OCI-LY7 (cell line): ENCODE measurements around the gene FAHD2A.
"Not testable (repeated sequence)": the region's sequence is repeated elsewhere in the genome, so short reads cannot be mapped to it uniquely, and the experiment has no call there.

ENCODE experiments used
- EZH2phosphoT487 ChIP-seq: fragments of 200-600 bp; sonication (generic); IDR thresholded peaks from 2 replicates; pipeline ENCODE4 v1.6.1; 2018; ENCODE audit warnings: low read depth, borderline replicate concordance, mild to moderate bottlenecking, mixed run types, antibody characterized with exemption, low read length, moderate library complexity, mixed read lengths
- TF ChIP-seq, protein P1 (sequence below): fragments of 200-600 bp; sonication (generic); conservative IDR thresholded peaks from 2 replicates; pipeline ENCODE4 v1.5.1; 2014; ENCODE audit warnings: mild to moderate bottlenecking, antibody characterized with exemption, low read length, moderate library complexity, mixed read lengths

DNA sequence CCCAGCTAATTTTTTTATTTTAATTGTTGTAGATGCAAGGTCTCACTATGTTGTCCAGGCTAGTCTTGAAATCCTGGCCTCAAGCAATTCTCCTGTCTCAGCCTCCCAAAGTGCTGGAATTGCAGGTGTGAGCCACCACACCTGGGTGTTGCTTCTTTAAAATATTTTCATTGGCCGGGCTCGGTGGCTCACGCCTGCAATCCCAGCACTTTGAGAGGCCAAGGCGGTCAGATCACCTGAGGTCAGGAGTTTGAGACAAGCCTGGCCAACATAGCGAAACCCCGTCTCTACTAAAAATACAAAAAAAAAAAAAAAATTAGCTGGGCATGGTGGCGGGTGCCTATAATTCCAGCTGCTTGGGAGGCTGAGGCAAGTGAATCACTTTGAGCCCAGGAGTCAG, 24.2 kb upstream of the FAHD2A start:
- TF ChIP-seq, protein P1, sequence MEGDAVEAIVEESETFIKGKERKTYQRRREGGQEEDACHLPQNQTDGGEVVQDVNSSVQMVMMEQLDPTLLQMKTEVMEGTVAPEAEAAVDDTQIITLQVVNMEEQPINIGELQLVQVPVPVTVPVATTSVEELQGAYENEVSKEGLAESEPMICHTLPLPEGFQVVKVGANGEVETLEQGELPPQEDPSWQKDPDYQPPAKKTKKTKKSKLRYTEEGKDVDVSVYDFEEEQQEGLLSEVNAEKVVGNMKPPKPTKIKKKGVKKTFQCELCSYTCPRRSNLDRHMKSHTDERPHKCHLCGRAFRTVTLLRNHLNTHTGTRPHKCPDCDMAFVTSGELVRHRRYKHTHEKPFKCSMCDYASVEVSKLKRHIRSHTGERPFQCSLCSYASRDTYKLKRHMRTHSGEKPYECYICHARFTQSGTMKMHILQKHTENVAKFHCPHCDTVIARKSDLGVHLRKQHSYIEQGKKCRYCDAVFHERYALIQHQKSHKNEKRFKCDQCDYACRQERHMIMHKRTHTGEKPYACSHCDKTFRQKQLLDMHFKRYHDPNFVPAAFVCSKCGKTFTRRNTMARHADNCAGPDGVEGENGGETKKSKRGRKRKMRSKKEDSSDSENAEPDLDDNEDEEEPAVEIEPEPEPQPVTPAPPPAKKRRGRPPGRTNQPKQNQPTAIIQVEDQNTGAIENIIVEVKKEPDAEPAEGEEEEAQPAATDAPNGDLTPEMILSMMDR = not testable (repeated sequence)
- not testable (repeated sequence) for TF ChIP-seq EZH2phosphoT487
